Measurements from ENCODE around the gene NECTIN1.

NECTIN1 gene

DNA sequence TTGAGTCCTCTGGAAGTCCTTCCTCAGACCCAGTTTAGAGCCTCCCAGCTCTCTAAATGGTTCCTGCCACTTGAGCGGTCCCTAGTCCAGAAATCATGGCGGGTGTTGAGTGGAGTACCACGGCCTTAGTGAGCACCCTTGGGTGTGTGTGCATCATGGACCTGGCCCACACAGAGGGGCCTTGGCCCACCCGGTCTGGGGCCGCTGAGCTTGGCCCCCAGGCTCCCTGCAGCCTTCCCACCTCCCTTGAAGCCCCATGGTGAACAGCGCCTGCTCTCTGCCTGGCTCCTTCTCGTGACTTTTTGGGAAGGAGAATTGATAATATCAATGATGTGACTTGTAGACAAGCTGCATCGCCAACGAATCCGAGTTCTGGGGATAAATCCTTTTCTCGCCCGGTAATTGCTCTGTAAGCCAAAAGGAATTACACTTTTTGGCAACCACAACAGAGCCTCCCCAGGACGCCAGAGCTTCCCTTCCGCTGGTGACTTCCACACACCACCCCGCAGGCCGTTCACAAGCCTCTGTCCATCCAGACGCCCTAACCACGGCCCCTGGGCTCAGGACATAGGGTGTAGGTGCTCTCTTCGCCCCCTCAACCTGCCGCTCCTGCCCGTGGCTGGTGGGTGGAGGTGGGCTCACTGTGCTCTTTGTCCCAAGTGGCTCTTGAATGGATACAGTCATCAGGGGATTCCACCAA lies 93.8 kb downstream of the NECTIN1 start:
- Mint-ChIP-seq H3K27ac (no peak overlapping the region), H3K4me3 (no peak overlapping the region)

DNA sequence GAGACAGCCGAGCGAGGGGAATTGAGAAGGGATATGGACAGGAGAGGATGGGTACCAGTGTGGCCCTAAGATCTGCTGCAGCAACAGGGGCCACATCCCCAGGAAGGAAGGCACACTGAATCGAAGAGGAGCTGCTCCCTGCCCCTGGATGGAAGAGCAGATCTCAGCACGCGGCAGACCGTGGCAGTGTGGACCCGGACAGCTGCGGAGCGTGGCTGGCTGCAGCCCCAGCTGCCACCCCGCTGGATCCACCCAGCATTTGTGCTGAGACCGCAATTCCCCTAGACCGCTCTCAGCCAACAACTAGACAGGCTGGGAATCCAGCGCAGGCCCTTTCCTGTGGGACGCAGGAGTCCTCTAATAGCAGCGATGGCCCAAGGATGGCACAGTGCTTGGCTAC lies 94.7 kb downstream of the NECTIN1 start:
- Mint-ChIP-seq H3K9me3 (no peaks in the 10 kb centered on the region), H3K4me3 (no peak overlapping the region), H3K36me3 (ENCODE audit: low read depth) (no peaks in the 10 kb centered on the region), H3K27ac (no peak overlapping the region), H3K27me3 (ENCODE audit: low read depth) (no peaks in the 10 kb centered on the region), H3K4me1 (ENCODE audit: low read depth) (no peaks in the 10 kb centered on the region)

More for the DNA sequence above, 93.8 kb downstream of the NECTIN1 start:
- Mint-ChIP-seq H3K27me3 (ENCODE audit: low read depth) (no peaks in the 10 kb centered on the region), H3K36me3 (ENCODE audit: low read depth) (no peaks in the 10 kb centered on the region), H3K4me1 (ENCODE audit: low read depth) (no peaks in the 10 kb centered on the region), H3K9me3 (no peaks in the 10 kb centered on the region)

DNA sequence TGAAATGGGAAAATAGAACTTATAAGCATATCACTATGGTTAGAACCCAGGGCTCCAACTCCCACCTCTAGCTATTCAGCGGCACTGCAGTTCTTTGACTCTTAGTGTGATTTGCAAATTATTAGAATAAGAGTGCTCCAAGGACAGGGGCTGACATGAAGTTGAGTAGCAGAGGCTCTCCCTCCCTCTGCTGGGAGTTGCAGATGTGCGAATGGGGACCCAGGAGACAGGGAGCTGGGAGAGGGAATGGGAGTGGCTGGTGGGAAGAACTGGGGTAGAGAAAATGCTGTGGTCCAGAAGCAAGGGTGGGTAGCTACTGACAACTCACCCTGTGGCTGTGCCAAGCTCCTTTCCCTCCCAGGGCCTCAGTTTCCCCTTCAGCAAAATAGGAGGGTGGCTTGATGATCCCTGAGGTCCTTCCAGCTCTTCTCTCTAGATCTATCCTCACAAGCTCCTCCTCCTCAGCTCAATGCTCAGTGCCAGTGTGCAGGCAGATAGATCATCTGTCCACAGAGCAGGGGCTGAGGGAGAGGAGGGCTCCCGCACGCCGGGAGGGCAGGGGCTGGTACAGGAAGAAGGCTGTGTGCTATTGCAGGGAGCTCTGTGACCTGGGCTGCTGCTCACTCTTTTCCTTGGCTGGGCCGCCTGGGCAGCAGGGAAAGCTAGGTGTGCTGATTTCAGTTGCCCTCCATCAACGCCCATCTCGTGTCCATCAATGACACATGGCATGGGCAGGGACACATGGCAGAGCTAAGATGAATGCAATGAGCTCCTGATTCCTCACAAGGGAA lies 99.0 kb downstream of the NECTIN1 start:
- Mint-ChIP-seq H3K9me3 (no peaks in the 10 kb centered on the region), H3K4me3 (no peak overlapping the region), H3K27ac (no peak overlapping the region), H3K36me3 (ENCODE audit: low read depth) (no peaks in the 10 kb centered on the region), H3K4me1 (ENCODE audit: low read depth) (no peaks in the 10 kb centered on the region), H3K27me3 (ENCODE audit: low read depth) (no peaks in the 10 kb centered on the region)

DNA sequence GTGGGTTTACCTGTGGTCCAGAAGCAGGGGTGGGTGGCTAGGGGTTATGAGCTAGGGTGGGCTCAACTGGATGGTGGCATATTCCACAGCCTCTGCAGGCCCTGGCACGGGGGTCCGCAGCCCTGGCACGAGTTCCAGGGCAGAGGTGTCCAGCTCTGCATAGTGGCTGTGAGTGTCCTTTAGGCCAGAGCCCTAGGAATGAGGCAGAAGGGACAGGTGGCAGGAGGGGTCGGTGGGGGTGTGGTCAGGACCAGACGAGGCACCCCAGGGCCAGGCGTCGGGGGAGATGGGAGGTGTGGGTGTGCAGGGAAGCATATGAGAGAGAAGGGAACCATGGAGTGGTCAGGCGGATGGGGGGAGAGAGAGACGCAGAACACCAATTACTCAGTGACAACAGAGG lies 99.9 kb downstream of the NECTIN1 start:
- Mint-ChIP-seq H3K27ac (no peak overlapping the region), H3K36me3 (ENCODE audit: low read depth) (no peaks in the 10 kb centered on the region), H3K4me3 (no peak overlapping the region), H3K4me1 (ENCODE audit: low read depth) (no peaks in the 10 kb centered on the region), H3K9me3 (no peaks in the 10 kb centered on the region), H3K27me3 (ENCODE audit: low read depth) (no peaks in the 10 kb centered on the region)

DNA sequence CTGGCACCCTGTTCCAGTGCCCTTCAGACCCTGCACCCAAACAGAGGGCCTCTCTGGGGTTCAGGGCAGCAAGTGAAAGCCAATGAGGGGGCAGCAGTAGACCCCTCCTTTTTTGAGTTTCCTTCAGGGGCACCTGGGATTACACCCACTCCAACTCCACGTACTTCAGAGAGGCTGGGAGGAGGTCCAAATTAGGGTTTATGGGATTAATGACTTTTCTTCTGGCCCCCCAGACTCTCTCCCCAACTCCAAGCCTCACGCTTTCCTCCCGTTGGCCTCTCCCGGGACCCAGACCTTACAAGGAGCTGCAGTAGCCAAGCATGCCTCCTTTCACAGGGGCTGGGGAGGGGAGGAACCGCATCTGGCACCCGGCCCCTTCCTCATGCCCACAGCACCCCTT lies 101.7 kb downstream of the NECTIN1 start:
- no peaks in the 10 kb centered on the region for H3K4me1 Mint-ChIP-seq (ENCODE audit: low read depth)
- H3K9me3 Mint-ChIP-seq = no peaks in the 10 kb centered on the region
- H3K36me3 Mint-ChIP-seq (ENCODE audit: low read depth) = no peaks in the 10 kb centered on the region
- H3K27me3 Mint-ChIP-seq (ENCODE audit: low read depth) = no peaks in the 10 kb centered on the region
- H3K4me3 Mint-ChIP-seq = no peak overlapping the region
- H3K27ac Mint-ChIP-seq = no peak overlapping the region

DNA sequence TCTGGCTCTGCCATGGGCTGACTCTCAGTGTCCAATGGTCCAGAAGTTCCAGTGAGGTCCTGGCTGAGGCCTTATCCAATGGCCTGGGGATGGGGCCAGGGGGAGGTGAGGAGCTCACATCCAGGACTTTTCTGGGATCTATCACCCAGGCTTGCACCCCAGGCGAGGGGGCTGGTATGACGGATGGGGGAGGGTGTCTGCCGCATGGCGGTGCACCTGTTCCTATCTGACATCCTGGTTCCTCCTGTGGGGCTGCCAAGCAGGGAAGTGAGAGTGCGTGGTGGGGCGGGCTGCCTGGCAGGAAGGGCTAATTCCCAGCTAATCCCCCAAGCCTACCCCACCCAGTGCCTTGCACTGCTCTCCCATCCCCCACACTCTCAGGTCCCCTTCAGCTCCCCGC lies 102.1 kb downstream of the NECTIN1 start:
- no peak overlapping the region for H3K27ac Mint-ChIP-seq
- H3K9me3 Mint-ChIP-seq = no peaks in the 10 kb centered on the region
- H3K27me3 Mint-ChIP-seq (ENCODE audit: low read depth) = no peaks in the 10 kb centered on the region
- no peaks in the 10 kb centered on the region for H3K36me3 Mint-ChIP-seq (ENCODE audit: low read depth)
- H3K4me3 Mint-ChIP-seq = no peak overlapping the region
- no peaks in the 10 kb centered on the region for H3K4me1 Mint-ChIP-seq (ENCODE audit: low read depth)

DNA sequence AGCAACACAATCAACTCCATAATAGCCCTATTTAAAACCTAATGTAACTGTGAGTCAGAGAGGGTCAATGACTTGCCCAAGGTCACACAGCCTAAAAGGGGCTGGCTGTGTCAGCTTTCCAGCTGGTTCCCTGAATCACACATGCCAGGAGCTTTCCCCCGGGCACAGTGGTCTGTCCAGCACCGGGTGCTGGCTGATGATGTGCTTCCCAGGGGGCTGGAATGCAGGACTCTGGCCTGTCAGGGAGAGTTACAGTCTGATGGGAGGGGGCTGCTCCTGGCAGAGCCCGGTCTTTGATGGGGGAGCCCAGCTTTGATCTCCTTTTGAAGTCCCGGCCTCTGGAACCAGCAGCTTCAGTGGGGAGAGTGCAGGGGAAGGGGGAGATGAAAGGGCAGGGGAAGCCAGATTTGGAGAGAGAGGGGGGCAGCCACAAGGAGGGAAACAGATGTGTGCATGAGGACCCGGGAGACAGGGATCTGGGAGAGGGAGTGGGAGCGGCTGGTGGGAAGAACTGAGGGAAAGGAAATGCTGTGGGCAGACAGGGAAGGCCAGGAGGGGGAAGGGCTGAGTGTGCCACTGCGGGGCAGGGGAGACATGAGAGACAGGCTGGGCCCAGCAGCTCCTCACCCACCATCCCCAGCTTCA lies 102.7 kb downstream of the NECTIN1 start:
- Mint-ChIP-seq H3K27ac (no peak overlapping the region), H3K9me3 (no peaks in the 10 kb centered on the region), H3K4me3 (no peak overlapping the region), H3K4me1 (ENCODE audit: low read depth) (no peaks in the 10 kb centered on the region), H3K27me3 (ENCODE audit: low read depth) (no peaks in the 10 kb centered on the region), H3K36me3 (ENCODE audit: low read depth) (no peaks in the 10 kb centered on the region)

DNA sequence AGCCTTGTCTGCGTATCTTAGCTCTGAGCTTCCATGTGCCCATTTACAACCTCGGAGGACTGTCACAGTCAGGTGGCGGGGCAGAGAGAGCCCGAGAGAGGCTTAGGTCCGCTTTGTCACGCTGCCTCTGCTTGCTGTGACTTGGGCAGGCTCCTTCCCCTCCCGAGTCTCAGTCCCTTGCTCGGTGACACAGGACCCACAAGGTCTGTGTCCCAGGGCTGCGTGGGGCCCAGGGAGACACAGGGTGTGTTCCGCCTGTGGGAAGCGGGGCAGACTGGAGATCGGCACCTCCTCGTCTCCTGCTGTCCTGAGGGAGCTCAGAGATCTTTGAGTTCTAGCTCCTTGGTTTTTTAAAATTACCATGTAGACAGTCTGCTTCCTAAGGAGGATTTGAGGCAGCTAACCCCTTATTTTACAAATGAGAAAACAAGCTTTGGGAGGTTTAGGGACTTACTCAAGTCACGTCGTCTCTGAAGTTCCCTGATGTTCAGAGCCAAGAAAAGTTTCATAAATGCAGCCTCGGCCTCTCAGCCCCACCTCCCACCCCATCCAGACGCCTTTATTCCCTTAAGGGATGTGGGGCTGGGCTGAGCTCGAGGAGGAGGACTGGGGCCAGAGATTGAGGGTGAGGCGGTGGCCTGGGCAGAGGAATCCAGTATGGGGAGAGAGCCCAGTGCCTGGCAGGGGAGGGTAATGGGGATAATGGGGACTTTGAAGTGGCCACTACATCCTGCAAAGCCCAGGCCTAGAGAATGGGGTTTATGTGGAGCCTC lies 103.6 kb downstream of the NECTIN1 start:
- H3K4me1 Mint-ChIP-seq (ENCODE audit: low read depth) = no peaks in the 10 kb centered on the region
- H3K9me3 Mint-ChIP-seq = no peaks in the 10 kb centered on the region
- no peaks in the 10 kb centered on the region for H3K27me3 Mint-ChIP-seq (ENCODE audit: low read depth)
- no peaks in the 10 kb centered on the region for H3K36me3 Mint-ChIP-seq (ENCODE audit: low read depth)
- no peak overlapping the region for H3K4me3 Mint-ChIP-seq
- H3K27ac Mint-ChIP-seq = no peak overlapping the region

DNA sequence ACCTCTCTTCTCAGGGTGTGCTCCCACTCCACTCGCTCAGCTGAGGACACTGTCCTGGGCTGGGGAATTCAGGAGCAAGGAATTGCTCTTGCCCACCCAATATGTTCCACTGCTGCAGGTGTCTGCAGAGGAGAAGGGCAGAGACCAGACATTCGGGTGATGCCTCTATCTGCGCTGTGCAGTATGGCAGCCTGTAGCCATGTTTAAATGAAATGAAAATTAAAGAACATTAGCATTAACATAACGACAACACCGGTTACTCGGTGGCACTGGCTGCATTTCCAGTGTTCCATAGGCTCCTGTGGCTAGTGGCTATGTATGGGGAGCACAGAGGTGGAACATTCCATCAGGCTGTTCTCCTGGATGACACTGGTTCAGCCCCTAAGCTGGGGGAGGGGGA lies 104.4 kb downstream of the NECTIN1 start:
- H3K4me1 Mint-ChIP-seq (ENCODE audit: low read depth) = no peaks in the 10 kb centered on the region
- no peak overlapping the region for H3K4me3 Mint-ChIP-seq
- H3K27me3 Mint-ChIP-seq (ENCODE audit: low read depth) = peaks cover 2% of the 10 kb centered on the region
- no peaks in the 10 kb centered on the region for H3K9me3 Mint-ChIP-seq
- no peak overlapping the region for H3K27ac Mint-ChIP-seq
- no peaks in the 10 kb centered on the region for H3K36me3 Mint-ChIP-seq (ENCODE audit: low read depth)

DNA sequence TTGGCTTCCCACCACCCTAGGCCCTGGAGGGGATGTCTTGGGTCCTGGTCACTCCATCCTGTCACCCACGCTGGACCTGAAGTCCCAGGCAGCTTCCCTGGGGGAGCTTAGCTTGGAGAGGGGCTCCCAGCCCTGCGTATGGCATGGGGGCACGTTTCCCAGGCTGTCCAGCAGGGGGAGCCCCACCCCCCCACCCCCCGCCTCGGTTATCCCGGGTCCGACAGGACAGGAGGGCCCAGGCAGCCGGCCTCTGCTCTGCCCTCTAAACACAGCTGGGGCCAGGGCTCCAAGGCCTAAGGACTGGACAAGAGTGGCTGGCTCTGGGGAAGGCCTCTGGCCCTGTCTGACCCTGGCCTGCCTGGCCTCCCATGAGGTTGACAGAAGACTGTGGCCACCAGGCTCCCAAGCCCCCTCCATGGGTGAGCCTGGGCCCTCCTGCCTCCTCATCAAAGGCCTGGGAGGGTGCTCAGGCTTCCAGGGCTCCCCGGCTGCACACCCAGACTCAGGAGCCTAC lies 104.8 kb downstream of the NECTIN1 start:
- no peaks in the 10 kb centered on the region for H3K9me3 Mint-ChIP-seq
- H3K27me3 Mint-ChIP-seq (ENCODE audit: low read depth) = peaks cover 5% of the 10 kb centered on the region
- H3K4me3 Mint-ChIP-seq = no peak overlapping the region
- H3K27ac Mint-ChIP-seq = no peak overlapping the region
- H3K36me3 Mint-ChIP-seq (ENCODE audit: low read depth) = no peaks in the 10 kb centered on the region
- no peaks in the 10 kb centered on the region for H3K4me1 Mint-ChIP-seq (ENCODE audit: low read depth)

DNA sequence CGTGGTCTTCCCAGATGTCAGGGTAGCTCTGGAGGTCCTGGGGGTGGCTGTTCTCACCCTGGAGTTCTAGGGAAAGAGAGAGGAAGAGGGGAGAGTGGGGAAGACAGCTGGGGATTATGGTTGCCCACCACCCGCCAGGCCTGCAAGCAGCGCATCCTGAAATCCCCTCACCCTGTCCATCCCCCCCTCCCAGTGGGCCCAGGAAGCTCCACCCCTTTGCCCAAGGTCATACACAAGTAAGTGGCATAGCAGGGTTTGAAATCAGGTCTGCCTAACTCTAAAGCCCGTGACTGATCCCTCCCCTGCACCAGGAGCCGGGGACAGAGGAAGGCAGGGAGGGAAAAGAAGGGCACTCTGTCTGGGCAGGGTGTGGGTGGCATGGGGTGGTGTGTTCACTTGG lies 105.3 kb downstream of the NECTIN1 start:
- Mint-ChIP-seq H3K9me3 (no peaks in the 10 kb centered on the region), H3K4me3 (no peak overlapping the region), H3K27me3 (ENCODE audit: low read depth) (peaks cover 6% of the 10 kb centered on the region), H3K36me3 (ENCODE audit: low read depth) (no peaks in the 10 kb centered on the region), H3K27ac (no peak overlapping the region), H3K4me1 (ENCODE audit: low read depth) (no peaks in the 10 kb centered on the region)

DNA sequence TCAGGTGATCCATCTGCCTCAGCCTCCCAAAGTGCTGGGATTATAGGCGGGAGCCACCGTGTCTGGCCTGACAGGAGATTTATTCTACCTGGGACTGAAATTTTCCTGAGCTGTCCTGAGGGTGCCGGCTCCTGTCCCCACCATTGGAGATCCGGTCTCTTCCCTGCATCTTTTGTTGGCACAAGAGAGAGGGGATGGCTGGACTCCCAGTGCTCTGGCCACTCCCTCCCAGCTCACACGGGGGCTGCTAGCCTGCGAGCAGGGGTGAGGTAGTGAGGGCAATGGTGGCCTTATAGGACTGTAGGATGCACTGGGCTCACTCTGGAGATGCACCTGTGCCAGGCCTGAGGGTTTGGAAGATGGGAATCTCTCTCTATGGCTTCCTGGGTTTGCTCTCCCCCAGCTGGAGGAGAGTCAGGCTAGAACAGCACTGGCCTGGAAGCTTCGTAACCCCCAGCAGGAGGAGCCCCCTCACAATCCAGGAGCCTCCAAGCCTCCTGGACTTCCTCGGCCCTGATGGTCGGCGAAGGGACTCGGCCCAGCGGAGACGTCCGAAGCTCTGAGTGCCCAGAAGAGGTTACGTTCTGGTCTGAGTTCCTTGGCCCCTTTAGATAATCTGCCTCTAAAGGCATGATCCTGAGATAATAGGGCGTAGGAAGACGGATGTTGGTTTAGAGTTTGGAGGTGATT lies 106.4 kb downstream of the NECTIN1 start:
- Mint-ChIP-seq H3K4me3 (no peak overlapping the region), H3K36me3 (ENCODE audit: low read depth) (no peaks in the 10 kb centered on the region), H3K27me3 (ENCODE audit: low read depth) (peaks cover 9% of the 10 kb centered on the region), H3K9me3 (no peaks in the 10 kb centered on the region), H3K4me1 (ENCODE audit: low read depth) (peaks cover 2% of the 10 kb centered on the region), H3K27ac (no peak overlapping the region)

DNA sequence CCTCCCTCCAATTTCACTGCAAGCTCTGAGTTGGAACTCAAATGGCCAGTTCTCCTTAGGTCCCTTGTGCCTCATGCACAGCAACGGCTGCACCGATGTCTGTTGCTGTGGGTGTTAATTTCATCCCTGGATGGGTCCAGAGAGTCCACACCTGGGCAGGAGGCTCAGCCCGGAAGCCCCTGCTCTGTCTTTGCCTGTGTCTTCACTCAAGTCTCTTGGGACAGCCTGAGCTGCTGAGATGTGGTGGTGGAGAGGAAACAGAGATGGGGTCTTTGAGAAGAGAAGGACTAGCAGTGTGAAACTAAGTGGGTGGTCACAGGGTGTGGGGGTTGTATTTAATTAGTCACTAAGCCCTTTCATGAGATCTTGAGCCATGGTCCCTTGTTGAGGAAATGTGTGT lies 109.3 kb downstream of the NECTIN1 start:
- Mint-ChIP-seq H3K9me3 (no peaks in the 10 kb centered on the region), H3K27ac (no peak overlapping the region), H3K4me1 (ENCODE audit: low read depth) (peaks cover 4% of the 10 kb centered on the region), H3K36me3 (ENCODE audit: low read depth) (no peaks in the 10 kb centered on the region), H3K4me3 (no peak overlapping the region), H3K27me3 (ENCODE audit: low read depth) (peaks cover 9% of the 10 kb centered on the region)
